Activated CD8-positive, alpha-beta memory T cell treated with anti-CD3 and anti-CD28 coated beads, Interleukin-2, amount 10 ng/mL, durations not matched to agents 7 days and 5 days (primary cell): ENCODE data around the gene AP4E1. TPM values are rescaled to one million over a fixed set of nuclear protein-coding genes. Genes with fewer than 3 reads are reported as not detected.

ENCODE experiments used
- ATAC-seq: fragments of 150-1000 bp; cut with Tn5 transposase; one replicate; pipeline ENCODE4 v1.10.0; 2021; ENCODE audit warnings: moderate library complexity
- CTCF ChIA-PET: fragments of 350-600 bp; sonication (Branson Sonifier 250); formaldehyde crosslinking; loops from one replicate; lab custom pipeline; 2021; ENCODE audit warnings: antibody characterized with exemption; lab: Charles Lee
- DNase-seq: peaks from one replicate; pipeline ENCODE4 v3.0.0-alpha.2; 2020
- H3K27ac Mint-ChIP-seq: one replicate; pipeline ENCODE4 v1.8.0; 2021; ENCODE audit warnings: mild to moderate bottlenecking, mixed read lengths
- H3K27me3 Mint-ChIP-seq: one replicate; pipeline ENCODE4 v1.8.0; 2021; ENCODE audit warnings: mixed read lengths
- H3K36me3 Mint-ChIP-seq: one replicate; pipeline ENCODE4 v1.8.0; 2021; ENCODE audit warnings: mild to moderate bottlenecking, mixed read lengths
- H3K4me1 Mint-ChIP-seq: one replicate; pipeline ENCODE4 v1.8.0; 2021; ENCODE audit warnings: mixed read lengths
- H3K4me3 Mint-ChIP-seq: one replicate; pipeline ENCODE4 v1.8.0; 2021; ENCODE audit warnings: mild to moderate bottlenecking, moderate library complexity, mixed read lengths
- H3K9me3 Mint-ChIP-seq: one replicate; pipeline ENCODE4 v1.8.0; 2022; ENCODE audit warnings: low read depth, mixed read lengths
- total RNA-seq, 2 experiments: library from RNA; stranded (reverse); gene quantifications; one replicate each; pipeline ENCODE4 v1.2.3, GENCODE V29; 2021

Gene AP4E1
- total RNA-seq, 2 experiments from 2014 or later, result 14.7 to 18.4 TPM

- no peak for ATAC-seq
Measured at GRCh38 chr15:51051776-51052175, 143.3 kb downstream of the AP4E1 start.

GRCh38 chr15:51053571-51053970 lies 145.1 kb downstream of the AP4E1 start:
- ATAC-seq (no peak), DNase-seq (no peak)
- no peaks in the 10 kb centered on the region for H3K4me1 Mint-ChIP-seq
- no peaks in the 10 kb centered on the region for H3K9me3 Mint-ChIP-seq
- H3K4me3 Mint-ChIP-seq, result no peak overlapping the region
- H3K36me3 Mint-ChIP-seq, result no peaks in the 10 kb centered on the region
- H3K27ac Mint-ChIP-seq, result no peak overlapping the region
- CTCF ChIA-PET, result no interaction called here
- H3K27me3 Mint-ChIP-seq, result peaks cover 35% of the 10 kb centered on the region

More at GRCh38 chr15:51051776-51052175, 143.3 kb downstream of the AP4E1 start:
- Mint-ChIP-seq H3K36me3 (no peaks in the 10 kb centered on the region), H3K4me3 (no peak overlapping the region), H3K4me1 (no peaks in the 10 kb centered on the region), H3K27me3 (peaks cover 23% of the 10 kb centered on the region), H3K9me3 (no peaks in the 10 kb centered on the region), H3K27ac (no peak overlapping the region)
- DNase-seq, result no peak
- CTCF ChIA-PET, result interaction anchor here (1.1 kb wide), 1 partner anchor 10 kb away, joined by 3 read pairs; no protein-coding TSS in a partner anchor

- no peak for DNase-seq
- CTCF ChIA-PET, result no interaction called here
- Mint-ChIP-seq H3K9me3 (no peaks in the 10 kb centered on the region), H3K27me3 (peaks cover 41% of the 10 kb centered on the region), H3K4me3 (no peak overlapping the region), H3K4me1 (no peaks in the 10 kb centered on the region), H3K27ac (no peak overlapping the region), H3K36me3 (no peaks in the 10 kb centered on the region)
- ATAC-seq, result no peak
Measured at GRCh38 chr15:51054535-51054934, 146.1 kb downstream of the AP4E1 start.

Other genes with a start within 250 kb of the AP4E1 start
- gene TRPM7, start 221.9 kb upstream of the AP4E1 start, total RNA-seq, result 10 to 100 TPM; 44.5 to 45.8 TPM
- gene SPPL2A, start 143.0 kb upstream of the AP4E1 start, total RNA-seq, result 100 to 1,000 TPM in 1 of 2 experiments, 10 to 100 TPM in 1; 76.8 to 108 TPM
- gene TNFAIP8L3, start 186.2 kb downstream of the AP4E1 start, total RNA-seq, result 1 to 10 TPM in 1 of 2 experiments, not detected in 1; 4.1 TPM